ENCODE data around the gene LRP1.

- TF ChIP-seq ZNF8 (CRISPR knock-in tag; IDR thresholded peaks at IDR 0.05), result no peak
- TF ChIP-seq, protein P1, sequence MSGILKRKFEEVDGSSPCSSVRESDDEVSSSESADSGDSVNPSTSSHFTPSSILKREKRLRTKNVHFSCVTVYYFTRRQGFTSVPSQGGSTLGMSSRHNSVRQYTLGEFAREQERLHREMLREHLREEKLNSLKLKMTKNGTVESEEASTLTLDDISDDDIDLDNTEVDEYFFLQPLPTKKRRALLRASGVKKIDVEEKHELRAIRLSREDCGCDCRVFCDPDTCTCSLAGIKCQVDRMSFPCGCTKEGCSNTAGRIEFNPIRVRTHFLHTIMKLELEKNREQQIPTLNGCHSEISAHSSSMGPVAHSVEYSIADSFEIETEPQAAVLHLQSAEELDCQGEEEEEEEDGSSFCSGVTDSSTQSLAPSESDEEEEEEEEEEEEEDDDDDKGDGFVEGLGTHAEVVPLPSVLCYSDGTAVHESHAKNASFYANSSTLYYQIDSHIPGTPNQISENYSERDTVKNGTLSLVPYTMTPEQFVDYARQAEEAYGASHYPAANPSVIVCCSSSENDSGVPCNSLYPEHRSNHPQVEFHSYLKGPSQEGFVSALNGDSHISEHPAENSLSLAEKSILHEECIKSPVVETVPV (CRISPR knock-in tag; IDR thresholded peaks at IDR 0.05), result no peak
- TF ChIP-seq, protein P2, sequence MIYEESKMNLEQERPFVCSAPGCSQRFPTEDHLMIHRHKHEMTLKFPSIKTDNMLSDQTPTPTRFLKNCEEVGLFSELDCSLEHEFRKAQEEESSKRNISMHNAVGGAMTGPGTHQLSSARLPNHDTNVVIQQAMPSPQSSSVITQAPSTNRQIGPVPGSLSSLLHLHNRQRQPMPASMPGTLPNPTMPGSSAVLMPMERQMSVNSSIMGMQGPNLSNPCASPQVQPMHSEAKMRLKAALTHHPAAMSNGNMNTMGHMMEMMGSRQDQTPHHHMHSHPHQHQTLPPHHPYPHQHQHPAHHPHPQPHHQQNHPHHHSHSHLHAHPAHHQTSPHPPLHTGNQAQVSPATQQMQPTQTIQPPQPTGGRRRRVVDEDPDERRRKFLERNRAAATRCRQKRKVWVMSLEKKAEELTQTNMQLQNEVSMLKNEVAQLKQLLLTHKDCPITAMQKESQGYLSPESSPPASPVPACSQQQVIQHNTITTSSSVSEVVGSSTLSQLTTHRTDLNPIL (CRISPR knock-in tag; IDR thresholded peaks at IDR 0.05; ENCODE audit: low read depth), result no peak
Measured at GRCh38 chr12:57091638-57092528, 36.4 kb upstream of the LRP1 start.
